HG02571 (cell line): ENCODE measurements around the gene SLC13A1.
"Not testable (repeated sequence)": the region's sequence is repeated elsewhere in the genome, so short reads cannot be mapped to it uniquely, and the experiment has no call there.

Source experiments
- ATAC-seq: cut with Tn5 transposase; IDR thresholded peaks from one replicate; pipeline ENCODE4 v1.9.1; 2021; ENCODE audit warnings: mild to moderate bottlenecking, moderate library complexity; ENCODE audit not compliant: unreplicated experiment

The SLC13A1 gene

DNA sequence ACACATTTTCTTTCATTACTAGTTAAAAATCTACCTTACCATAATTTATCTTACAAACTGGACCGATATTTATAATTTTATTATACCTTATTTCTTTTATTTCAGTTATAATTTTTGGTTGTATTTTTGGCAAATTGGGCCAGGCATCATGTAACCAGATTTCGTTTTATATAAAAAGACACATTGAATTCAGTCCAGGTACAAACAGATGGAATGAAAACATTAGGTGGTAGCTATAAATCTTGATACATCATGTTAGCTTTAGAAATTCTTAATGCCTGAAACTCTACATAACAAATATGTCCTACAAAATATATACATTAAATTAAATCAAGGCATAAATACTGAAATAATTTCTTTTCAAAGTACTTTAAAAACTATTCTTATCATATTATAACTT, 73.1 kb downstream of the SLC13A1 start:
- no peak for ATAC-seq

DNA sequence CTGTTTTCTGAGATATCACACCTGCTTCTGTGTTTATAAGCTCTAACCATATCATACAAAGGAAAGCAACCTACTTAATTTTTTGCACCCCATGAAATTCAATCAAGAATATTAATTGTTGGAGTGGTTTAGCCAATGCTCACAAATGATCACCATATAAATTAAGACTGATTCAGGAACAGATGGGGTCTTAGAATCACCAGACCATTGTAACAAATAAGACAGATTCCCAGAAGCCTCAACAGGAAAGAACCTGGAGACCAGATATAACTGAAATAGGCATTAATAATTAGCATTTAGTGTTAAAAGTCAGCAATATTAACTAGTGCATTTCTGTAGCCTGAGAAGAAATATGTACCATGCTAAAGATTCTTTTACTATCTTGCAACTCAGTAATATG, 73.6 kb downstream of the SLC13A1 start:
- no peak for ATAC-seq

DNA sequence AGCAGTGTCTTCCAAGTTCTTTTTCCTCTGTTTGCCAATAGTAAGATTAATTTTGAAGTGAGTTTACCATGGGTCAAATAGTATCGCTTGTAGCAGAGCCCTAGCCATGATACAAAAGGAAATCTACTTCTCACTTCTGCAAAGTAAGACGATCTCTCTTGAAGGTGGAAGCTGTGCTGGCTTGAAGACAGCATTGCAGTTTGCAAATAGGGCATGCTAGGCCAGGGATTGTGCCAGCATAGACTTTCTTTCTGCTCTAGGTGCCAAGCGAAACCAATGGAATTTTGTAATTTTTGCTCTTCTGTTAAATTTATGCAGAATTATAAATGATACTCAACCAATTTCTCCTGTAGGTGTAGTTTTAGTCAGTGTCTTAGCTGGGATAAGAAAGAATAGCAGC, 74.5 kb downstream of the SLC13A1 start:
- ATAC-seq: no peak

DNA sequence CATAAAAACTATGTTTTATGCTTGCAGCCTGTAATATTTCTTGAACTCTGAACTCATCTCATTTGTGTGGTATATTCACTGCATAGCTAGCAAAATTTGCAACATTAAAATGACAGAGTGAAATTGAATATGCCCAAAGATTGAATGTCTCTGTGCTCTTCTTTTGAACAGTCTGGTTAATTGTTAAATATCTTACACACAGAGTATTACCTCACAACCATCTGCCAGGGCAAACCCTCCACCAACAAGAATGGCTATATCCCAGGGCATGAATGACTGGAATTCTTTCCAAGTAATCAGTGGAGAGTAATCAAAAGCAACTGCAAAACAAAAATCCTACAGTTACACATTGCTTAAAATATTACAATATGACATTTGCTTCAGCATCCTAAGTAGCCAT, 76.9 kb downstream of the SLC13A1 start:
- ATAC-seq: no peak

DNA sequence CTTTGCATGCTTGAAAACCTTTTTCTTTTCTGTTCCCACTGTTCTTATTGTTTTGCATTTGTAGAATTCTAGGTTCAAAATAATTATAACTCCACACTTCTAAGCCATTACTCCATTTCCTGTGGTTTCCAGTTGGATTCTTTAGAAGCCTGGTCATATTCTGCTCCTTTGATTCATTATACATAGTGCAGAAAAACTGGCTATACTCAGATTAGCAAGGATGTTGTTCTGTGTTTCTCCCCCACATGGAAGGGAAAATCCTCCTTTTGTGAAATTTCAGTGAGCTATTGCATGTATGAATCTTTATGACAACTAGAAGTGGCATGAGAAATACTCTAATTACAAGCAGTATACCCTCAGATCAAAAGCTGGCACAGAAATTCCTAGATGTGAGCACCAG, 79.5 kb downstream of the SLC13A1 start:
- ATAC-seq: no peak

DNA sequence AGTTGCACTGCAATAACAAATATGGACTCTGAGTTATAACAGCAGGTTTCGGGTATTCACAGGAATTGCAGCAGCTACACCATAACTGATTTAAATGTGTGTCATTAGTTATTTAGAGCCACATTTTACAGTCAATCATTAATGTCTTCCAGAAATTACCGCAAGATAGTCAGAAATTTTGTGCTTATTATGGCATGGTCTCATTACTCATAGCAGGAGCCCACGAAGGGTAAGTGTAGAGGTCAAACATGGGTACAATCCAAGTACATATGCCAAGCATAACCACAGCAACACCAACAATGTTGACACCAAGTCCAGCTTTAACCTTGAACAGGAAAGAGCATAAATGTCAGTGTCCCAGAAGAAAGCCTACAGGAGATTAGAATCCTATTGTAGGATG, 84.4 kb downstream of the SLC13A1 start:
- ATAC-seq: no peak

DNA sequence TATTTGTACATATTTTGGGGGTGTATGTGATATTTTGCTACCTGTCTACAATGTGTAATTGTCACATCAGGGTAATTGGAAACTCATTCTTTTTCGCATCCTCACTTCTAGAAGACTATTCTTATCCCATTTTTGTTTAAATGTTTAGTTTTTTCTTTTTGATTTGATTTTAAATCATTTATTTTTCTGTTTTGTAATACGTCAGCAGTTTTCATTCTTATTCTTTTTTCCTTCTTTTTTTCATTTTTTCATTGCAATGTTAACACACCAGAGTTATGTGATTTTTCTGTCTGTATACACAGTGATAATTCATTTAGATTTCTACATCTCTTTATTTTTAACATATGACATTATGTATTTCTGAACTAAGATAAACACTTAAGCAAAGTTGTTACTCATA, 85.5 kb downstream of the SLC13A1 start:
- ATAC-seq: no peak

DNA sequence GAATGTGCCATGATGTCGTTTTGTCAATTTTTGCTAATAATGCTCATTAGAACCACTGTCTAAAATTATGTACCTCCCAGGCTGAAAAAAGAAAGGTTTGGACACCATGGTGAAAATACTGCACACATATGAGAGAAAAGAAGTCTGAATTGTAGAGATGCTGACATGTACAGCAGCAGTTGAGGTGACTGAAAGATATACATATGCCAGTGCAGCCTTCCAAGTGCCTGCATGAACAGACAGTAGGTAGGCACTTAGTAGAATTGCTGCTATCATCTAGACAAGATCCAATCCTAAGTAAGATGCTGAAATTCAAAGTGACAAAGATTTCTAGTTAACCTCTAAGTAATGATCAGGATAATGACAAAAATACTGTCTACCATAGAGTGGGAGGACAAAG, 86.9 kb downstream of the SLC13A1 start:
- no peak for ATAC-seq

DNA sequence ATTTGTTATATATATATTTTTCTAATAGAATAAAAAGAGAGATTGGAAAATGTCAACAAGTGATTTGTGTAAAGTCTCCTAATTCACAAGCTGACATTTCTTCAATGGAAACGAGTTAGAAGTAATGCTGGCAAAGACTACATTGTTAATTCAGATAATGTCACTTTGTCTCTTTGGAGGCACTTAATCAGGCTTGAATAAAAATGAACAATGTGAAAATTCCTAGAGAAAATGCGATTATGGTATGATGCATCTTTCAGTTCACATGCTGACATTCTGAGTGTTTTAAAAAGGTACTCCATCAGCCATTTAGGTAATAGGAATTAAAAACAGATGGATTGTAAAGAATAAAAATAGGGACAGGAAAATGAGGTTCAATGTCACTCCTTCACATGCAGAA, 100.1 kb downstream of the SLC13A1 start:
- ATAC-seq: no peak

DNA sequence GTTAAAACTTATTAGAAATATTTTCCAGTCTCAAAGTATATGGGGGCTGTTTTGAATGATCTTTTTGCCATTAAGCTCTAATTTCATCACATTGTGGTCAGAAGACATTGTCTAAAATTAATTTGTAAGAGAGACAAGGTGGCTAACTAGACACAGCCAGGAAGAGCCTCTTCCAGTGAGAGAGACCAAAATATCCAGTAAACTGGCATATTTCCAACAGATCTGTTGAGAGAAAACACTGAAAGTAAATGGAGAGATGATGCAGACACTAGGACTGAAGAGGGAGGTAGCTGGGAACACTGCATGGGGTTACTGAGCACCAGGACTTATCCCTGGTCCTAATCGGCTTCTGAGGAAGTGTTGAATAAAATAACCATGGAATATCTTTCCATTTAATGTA, 102.8 kb downstream of the SLC13A1 start:
- no peak for ATAC-seq

DNA sequence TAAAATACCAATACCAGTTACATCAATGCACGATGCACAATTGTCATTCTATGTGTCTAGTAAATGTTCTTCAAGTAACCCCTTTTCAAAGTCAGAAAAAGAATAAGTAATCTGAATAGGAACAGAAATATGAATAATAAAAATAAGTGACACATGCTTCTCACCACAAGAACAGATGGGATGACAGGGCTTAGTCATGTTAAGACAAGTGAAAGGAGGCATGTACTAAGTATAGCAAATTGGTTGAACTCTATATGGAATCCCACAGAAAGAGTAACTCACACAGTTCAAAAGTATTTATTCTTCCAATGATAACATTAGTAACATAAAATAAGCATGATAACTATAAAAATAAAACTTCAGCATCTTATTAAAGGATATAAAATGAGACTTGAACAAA, 103.3 kb downstream of the SLC13A1 start:
- no peak for ATAC-seq

DNA sequence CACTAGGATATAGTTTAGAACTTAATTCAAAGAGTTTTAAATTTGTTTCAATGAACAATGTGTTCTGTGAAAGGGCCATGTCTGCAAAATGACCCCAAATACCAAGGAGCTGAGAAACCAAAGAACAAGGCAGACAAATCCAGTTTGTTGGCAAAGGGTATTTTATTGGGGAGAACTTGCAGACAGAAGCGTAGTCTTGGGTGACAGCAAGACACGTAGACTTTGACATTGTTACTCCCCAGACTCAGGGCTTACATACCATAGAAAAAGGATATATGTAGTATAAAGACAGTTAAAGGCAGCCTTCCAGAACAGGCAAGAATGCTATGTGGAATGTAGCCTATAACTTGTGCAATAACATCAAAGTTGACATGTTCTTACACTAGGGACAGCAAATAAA, 109.3 kb downstream of the SLC13A1 start:
- ATAC-seq: no peak

DNA sequence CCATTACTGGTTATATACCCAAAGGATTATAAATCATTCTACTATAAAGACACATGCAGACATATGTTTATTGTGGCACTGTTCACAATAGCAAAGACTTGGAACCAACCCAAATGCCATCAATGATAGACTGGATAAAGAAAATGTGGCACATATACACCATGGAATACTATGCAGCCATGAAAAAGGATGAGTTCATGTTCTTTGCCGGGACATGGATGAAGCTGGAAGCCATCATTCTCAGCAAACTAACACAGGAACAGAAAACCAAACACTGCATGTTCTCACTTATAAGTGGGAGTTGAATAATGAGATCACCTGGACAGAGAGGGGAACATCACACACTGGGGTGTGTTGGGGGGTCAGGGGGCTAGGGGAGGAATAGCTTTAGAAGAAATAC, 112.9 kb downstream of the SLC13A1 start:
- not testable (repeated sequence) for ATAC-seq

DNA sequence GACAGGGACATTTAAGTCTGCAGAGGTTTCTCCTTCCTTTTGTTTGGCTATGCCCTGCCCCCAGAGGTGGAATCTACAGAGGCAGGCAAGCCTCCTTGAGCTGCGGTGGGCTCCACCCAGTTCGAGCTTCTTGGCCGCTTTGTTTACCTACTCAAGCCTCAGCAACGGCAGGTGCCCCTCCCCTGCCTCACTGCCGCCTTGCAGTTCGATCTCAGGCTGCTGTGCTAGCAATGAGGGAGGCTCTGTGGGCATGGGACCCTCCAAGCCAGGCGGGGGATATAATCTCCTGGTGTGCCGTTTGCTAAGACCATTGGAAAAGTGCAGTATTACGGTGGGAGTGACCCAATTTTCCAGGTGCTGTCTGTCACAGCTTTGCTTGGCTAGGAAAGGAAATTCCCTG, 114.9 kb downstream of the SLC13A1 start:
- ATAC-seq: not testable (repeated sequence)

DNA sequence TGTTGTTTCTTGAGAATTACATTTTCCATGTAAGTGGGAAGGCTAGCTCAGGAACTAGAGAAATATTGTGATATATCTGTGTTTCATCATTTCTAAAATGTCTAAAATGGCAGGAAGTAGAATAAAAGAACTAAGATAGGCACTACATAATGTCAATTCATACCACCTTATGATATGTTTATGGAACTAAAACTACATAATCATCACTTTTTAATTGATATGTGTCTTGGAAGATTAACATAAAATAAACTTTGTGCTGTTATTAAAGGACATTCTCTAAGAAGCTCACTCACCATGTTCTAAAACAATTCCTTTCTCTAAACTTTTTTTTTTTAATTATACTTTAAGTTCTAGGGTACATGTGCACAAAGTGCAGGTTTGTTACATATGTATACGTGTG, 120.7 kb downstream of the SLC13A1 start:
- ATAC-seq: no peak

DNA sequence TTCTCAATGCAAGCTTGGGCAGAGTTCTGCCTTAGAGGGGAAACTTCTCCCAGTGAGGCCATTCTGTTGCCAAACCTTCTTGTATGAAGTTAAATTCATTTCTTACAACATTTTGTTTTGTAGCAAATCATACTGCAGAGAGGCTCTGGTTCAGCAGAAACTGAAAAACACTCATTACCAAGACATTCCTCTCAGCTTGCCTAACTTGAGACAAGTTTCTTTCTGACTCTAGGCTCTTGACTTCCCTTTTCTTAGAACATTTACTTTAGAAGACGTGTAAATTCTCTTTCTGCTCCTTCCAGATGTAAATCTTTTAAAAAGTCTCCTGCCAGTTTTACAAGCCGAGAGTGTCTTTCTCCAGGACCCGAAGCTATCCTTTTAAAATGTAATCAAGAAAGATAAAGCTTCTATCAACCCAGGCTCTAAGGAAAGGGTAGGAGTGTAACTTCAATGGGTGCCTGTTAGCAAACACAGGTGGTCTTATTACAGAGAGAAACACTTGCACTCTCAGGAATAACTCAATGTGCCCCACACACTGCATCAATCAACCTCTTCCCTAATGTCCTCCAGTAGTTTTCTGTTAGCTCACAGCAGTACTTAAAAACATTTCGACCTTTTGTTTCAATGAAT, 123.8 kb downstream of the SLC13A1 start:
- no peak for ATAC-seq

DNA sequence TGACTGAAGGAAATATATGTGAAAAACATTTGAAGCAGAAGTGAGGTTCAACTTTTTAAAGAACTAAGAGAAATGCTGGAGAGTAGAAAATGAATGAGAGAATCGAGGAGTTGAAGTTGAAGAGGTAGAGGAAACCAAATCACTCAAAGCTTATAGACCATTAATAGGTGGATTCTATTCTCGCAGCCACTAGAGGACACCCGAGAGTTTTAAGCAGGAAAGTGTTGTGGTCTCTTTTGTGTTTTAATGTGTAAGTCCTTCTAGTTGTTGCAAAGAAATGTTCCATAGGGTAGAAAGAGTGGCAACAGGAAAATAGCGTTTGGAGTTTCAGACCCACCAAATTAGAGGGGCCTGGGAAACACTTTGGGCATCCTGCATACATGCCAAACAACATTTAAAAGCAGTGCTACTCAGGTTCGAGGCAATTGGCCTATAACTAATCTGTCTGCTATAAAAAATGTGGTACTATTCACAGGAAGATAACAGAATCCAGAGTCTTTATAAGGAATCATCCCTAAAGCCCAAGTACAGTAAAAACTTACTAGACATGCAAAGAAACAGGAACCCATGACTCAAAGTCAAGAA, 129.0 kb downstream of the SLC13A1 start:
- no peak for ATAC-seq

DNA sequence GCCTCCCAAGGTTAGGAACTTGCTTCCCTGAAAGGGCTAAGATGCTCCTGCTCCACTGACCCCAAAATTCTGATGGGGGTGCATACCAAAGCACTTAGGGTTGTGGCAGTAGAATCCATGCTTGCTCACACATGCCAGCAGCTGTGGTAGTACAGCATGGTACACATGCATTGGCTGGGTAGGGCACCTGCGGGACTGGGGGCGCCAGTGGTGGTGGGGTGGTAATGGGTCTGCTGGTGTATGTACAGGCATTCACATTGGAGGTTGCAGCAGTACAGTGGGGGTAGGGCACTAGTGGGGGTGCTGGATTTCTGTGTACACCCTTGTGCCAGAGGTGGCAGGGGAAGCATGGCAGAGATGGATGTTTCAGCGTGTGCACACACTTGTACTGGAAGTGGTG, 132.0 kb downstream of the SLC13A1 start:
- no peak for ATAC-seq
